SJCRH30 (cell line): Measurements from ENCODE around the gene ARID1B. TPM values are rescaled to one million over a fixed set of nuclear protein-coding genes. Genes with fewer than 3 reads are reported as not detected.

Experiments
- DNase-seq, 2 experiments: peaks; one replicate each; pipeline ENCODE4 v3.0.0-alpha.2; 2015 to 2020
- H3K27ac ChIP-seq: fragments of 250-450 bp; sonication (Bioruptor Pico); 2 replicates; pipeline ENCODE4 v1.5.1; 2020; ENCODE audit warnings: mild to moderate bottlenecking, moderate library complexity
- H3K27me3 ChIP-seq: fragments of 250-450 bp; sonication (Bioruptor Pico); 2 replicates; pipeline ENCODE4 v1.5.1; 2020; ENCODE audit warnings: mild to moderate bottlenecking, moderate library complexity
- H3K36me3 ChIP-seq: fragments of 250-450 bp; sonication (Bioruptor Pico); 2 replicates; pipeline ENCODE4 v1.5.1; 2020; ENCODE audit warnings: mild to moderate bottlenecking, moderate library complexity
- H3K4me1 ChIP-seq: fragments of 250-450 bp; sonication (Bioruptor Pico); 2 replicates; pipeline ENCODE4 v1.5.1; 2020; ENCODE audit warnings: mild to moderate bottlenecking, moderate library complexity
- H3K4me3 ChIP-seq: fragments of 250-450 bp; sonication (Bioruptor Pico); 2 replicates; pipeline ENCODE4 v1.5.1; 2020; ENCODE audit warnings: mild to moderate bottlenecking, moderate library complexity
- H3K9me3 ChIP-seq: fragments of 250-450 bp; sonication (Bioruptor Pico); replicated peaks from 2 replicates; pipeline ENCODE4 v1.5.1; 2020; ENCODE audit warnings: mild to moderate bottlenecking, moderate library complexity
- total RNA-seq: library from RNA; depleted of rRNA; stranded (reverse); fragments of >200 nt; shearing (Covaris generic); gene quantifications from 2 replicates; pipeline ENCODE4 v1.2.3, GENCODE V29; 2014

Gene ARID1B
- total RNA-seq, 1 experiment from 2014 or later: 28.5 TPM

GRCh38 chr6:156911581-156911980 lies 134.4 kb downstream of the ARID1B start:
- Histone ChIP-seq H3K4me1 (no peaks in the 10 kb centered on the region), H3K27me3 (no peaks in the 10 kb centered on the region), H3K36me3 (no peaks in the 10 kb centered on the region), H3K9me3 (no peaks in the 10 kb centered on the region), H3K4me3 (no peak overlapping the region), H3K27ac (no peak overlapping the region)
- DNase-seq: no peak

- Histone ChIP-seq H3K36me3 (no peaks in the 10 kb centered on the region), H3K27ac (no peak overlapping the region), H3K4me1 (no peaks in the 10 kb centered on the region), H3K27me3 (no peaks in the 10 kb centered on the region), H3K9me3 (no peaks in the 10 kb centered on the region), H3K4me3 (no peak overlapping the region)
- no peak for DNase-seq
Observed at GRCh38 chr6:156912431-156912830, 135.3 kb downstream of the ARID1B start.

- DNase-seq: no peak
Observed at GRCh38 chr6:156914181-156914580, 137.0 kb downstream of the ARID1B start.

GRCh38 chr6:156916130-156916801 lies 139.1 kb downstream of the ARID1B start:
- no peak for DNase-seq
- no peaks in the 10 kb centered on the region for H3K27me3 ChIP-seq
- no peaks in the 10 kb centered on the region for H3K36me3 ChIP-seq
- no peak overlapping the region for H3K4me3 ChIP-seq
- no peaks in the 10 kb centered on the region for H3K4me1 ChIP-seq
- no peaks in the 10 kb centered on the region for H3K9me3 ChIP-seq
- H3K27ac ChIP-seq: no peak overlapping the region

More at GRCh38 chr6:156914181-156914580, 137.0 kb downstream of the ARID1B start:
- H3K36me3 ChIP-seq: no peaks in the 10 kb centered on the region
- H3K4me1 ChIP-seq: no peaks in the 10 kb centered on the region
- H3K9me3 ChIP-seq: no peaks in the 10 kb centered on the region
- H3K27me3 ChIP-seq: no peaks in the 10 kb centered on the region
- H3K4me3 ChIP-seq: no peak overlapping the region
- H3K27ac ChIP-seq: no peak overlapping the region

GRCh38 chr6:156917213-156917612 lies 140.0 kb downstream of the ARID1B start:
- Histone ChIP-seq H3K4me1 (no peaks in the 10 kb centered on the region), H3K27ac (no peak overlapping the region), H3K9me3 (no peaks in the 10 kb centered on the region), H3K4me3 (no peak overlapping the region), H3K27me3 (no peaks in the 10 kb centered on the region), H3K36me3 (no peaks in the 10 kb centered on the region)
- DNase-seq: no peak

- DNase-seq: no peak
- Histone ChIP-seq H3K27me3 (no peaks in the 10 kb centered on the region), H3K9me3 (no peaks in the 10 kb centered on the region), H3K27ac (no peak overlapping the region), H3K4me3 (no peak overlapping the region), H3K4me1 (no peaks in the 10 kb centered on the region), H3K36me3 (no peaks in the 10 kb centered on the region)
Observed at GRCh38 chr6:156918647-156919046, 141.5 kb downstream of the ARID1B start.

- Histone ChIP-seq H3K9me3 (no peaks in the 10 kb centered on the region), H3K4me3 (no peak overlapping the region), H3K27me3 (no peaks in the 10 kb centered on the region), H3K27ac (no peak overlapping the region), H3K36me3 (no peaks in the 10 kb centered on the region), H3K4me1 (no peaks in the 10 kb centered on the region)
- DNase-seq: peak; percentile 19 to 44
Observed at GRCh38 chr6:156919370-156919769, 142.2 kb downstream of the ARID1B start.

- Histone ChIP-seq H3K4me1 (no peaks in the 10 kb centered on the region), H3K27ac (no peak overlapping the region), H3K4me3 (no peak overlapping the region), H3K9me3 (no peaks in the 10 kb centered on the region), H3K36me3 (no peaks in the 10 kb centered on the region), H3K27me3 (no peaks in the 10 kb centered on the region)
- peak in 1 of 2 experiments; percentile 17 for DNase-seq
Observed at GRCh38 chr6:156919814-156920369, 142.7 kb downstream of the ARID1B start.

GRCh38 chr6:156924246-156924645 lies 147.1 kb downstream of the ARID1B start:
- H3K9me3 ChIP-seq: no peaks in the 10 kb centered on the region
- H3K27me3 ChIP-seq: no peaks in the 10 kb centered on the region
- H3K4me1 ChIP-seq: no peaks in the 10 kb centered on the region
- H3K27ac ChIP-seq: no peak overlapping the region
- no peak overlapping the region for H3K4me3 ChIP-seq
- H3K36me3 ChIP-seq: no peaks in the 10 kb centered on the region
- DNase-seq: no peak

GRCh38 chr6:156925026-156925425 lies 147.8 kb downstream of the ARID1B start:
- Histone ChIP-seq H3K36me3 (no peaks in the 10 kb centered on the region), H3K27ac (no peak overlapping the region), H3K9me3 (no peaks in the 10 kb centered on the region), H3K4me1 (no peaks in the 10 kb centered on the region), H3K4me3 (no peak overlapping the region), H3K27me3 (no peaks in the 10 kb centered on the region)
- no peak for DNase-seq

GRCh38 chr6:156925718-156926607 lies 148.8 kb downstream of the ARID1B start:
- Histone ChIP-seq H3K4me3 (no peak overlapping the region), H3K27me3 (no peaks in the 10 kb centered on the region), H3K27ac (no peak overlapping the region), H3K36me3 (no peaks in the 10 kb centered on the region), H3K9me3 (no peaks in the 10 kb centered on the region), H3K4me1 (no peaks in the 10 kb centered on the region)
- no peak for DNase-seq

GRCh38 chr6:156928126-156928525 lies 150.9 kb downstream of the ARID1B start:
- DNase-seq: no peak
- no peaks in the 10 kb centered on the region for H3K9me3 ChIP-seq
- H3K36me3 ChIP-seq: no peaks in the 10 kb centered on the region
- no peaks in the 10 kb centered on the region for H3K4me1 ChIP-seq
- no peak overlapping the region for H3K4me3 ChIP-seq
- H3K27me3 ChIP-seq: no peaks in the 10 kb centered on the region
- H3K27ac ChIP-seq: no peak overlapping the region

- Histone ChIP-seq H3K4me3 (no peak overlapping the region), H3K27me3 (no peaks in the 10 kb centered on the region), H3K4me1 (no peaks in the 10 kb centered on the region), H3K9me3 (no peaks in the 10 kb centered on the region), H3K27ac (no peak overlapping the region), H3K36me3 (no peaks in the 10 kb centered on the region)
- DNase-seq: no peak
Observed at GRCh38 chr6:156928972-156929371, 151.8 kb downstream of the ARID1B start.

- no peaks in the 10 kb centered on the region for H3K4me1 ChIP-seq
- H3K27ac ChIP-seq: no peak overlapping the region
- no peaks in the 10 kb centered on the region for H3K36me3 ChIP-seq
- H3K4me3 ChIP-seq: no peak overlapping the region
- no peaks in the 10 kb centered on the region for H3K27me3 ChIP-seq
- H3K9me3 ChIP-seq: no peaks in the 10 kb centered on the region
- no peak for DNase-seq
Observed at GRCh38 chr6:156931283-156931682, 154.1 kb downstream of the ARID1B start.
